GM12865 (cell line): ENCODE measurements around the gene PIAS1.
"Not testable (repeated sequence)": the region's sequence is repeated elsewhere in the genome, so short reads cannot be mapped to it uniquely, and the experiment has no call there.

ENCODE experiments used
- DNase-seq: peaks from one replicate; pipeline ENCODE4 v3.0.0; 2010; ENCODE audit warnings: low read depth
- H3K4me3 ChIP-seq: 2 replicates; pipeline ENCODE4 v1.5.1; 2011; ENCODE audit warnings: mild to moderate bottlenecking, low read depth, low read length, control low read depth
- TF ChIP-seq, protein P1 (sequence below): IDR thresholded peaks from 2 replicates; pipeline ENCODE4 v1.5.1; 2011; ENCODE audit warnings: low read length, control low read depth, low read depth, inconsistent platforms; ENCODE audit not compliant: insufficient read depth; ENCODE audit errors: missing control alignments

Gene PIAS1

DNA sequence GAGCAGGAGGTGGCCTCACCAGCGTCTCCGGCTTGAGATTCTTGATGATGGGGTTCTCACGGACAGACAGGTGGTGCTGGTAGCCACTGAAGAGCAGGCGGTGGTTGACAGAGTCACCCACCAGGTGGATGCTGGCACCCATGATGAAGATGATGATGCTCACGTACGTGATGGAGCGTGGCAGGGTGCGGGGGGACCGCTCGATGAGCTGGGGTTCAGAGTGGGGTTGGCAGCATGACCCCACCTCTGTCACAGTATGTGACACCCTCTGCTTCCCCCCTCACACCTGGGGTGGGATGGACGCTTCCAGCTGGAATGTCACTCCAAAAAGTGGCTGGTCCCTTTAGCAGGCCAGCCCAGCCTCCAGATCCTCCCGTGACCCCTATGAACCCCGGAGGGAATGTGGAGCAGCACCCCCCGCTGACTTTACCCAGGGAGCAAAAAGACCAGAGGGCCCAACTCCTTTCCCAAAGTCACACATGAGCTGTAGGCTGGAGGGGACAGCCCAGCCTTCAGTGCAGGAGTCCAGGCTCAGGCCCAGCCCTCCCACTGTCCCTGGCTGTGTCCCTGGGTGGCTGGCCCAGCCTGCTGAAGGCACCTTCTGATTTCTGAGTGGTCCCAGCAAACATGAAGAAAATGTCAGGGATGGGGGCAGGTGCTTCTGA, 157.7 kb downstream of the PIAS1 start:
- TF ChIP-seq, protein P1, sequence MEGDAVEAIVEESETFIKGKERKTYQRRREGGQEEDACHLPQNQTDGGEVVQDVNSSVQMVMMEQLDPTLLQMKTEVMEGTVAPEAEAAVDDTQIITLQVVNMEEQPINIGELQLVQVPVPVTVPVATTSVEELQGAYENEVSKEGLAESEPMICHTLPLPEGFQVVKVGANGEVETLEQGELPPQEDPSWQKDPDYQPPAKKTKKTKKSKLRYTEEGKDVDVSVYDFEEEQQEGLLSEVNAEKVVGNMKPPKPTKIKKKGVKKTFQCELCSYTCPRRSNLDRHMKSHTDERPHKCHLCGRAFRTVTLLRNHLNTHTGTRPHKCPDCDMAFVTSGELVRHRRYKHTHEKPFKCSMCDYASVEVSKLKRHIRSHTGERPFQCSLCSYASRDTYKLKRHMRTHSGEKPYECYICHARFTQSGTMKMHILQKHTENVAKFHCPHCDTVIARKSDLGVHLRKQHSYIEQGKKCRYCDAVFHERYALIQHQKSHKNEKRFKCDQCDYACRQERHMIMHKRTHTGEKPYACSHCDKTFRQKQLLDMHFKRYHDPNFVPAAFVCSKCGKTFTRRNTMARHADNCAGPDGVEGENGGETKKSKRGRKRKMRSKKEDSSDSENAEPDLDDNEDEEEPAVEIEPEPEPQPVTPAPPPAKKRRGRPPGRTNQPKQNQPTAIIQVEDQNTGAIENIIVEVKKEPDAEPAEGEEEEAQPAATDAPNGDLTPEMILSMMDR = no peak
- no peak for DNase-seq
- no peak overlapping the region for H3K4me3 ChIP-seq

DNA sequence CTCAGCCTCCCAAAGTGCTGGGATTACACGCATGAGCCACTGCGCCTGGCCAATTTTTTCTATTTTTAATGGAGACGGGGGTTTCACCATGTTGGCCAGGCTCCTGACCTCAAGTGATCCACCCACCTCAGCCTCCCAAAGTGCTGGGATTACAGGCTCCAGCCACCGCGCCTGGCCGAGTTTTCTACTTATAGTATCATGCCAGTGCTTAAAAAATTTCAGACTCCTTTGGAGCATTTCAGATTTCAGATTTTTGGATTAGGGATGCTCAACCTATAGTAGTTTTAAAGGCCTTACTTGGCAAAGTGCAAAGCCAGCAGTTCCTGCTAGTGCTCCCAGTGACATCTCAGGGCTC, 159.4 kb downstream of the PIAS1 start:
- DNase-seq = not testable (repeated sequence)

DNA sequence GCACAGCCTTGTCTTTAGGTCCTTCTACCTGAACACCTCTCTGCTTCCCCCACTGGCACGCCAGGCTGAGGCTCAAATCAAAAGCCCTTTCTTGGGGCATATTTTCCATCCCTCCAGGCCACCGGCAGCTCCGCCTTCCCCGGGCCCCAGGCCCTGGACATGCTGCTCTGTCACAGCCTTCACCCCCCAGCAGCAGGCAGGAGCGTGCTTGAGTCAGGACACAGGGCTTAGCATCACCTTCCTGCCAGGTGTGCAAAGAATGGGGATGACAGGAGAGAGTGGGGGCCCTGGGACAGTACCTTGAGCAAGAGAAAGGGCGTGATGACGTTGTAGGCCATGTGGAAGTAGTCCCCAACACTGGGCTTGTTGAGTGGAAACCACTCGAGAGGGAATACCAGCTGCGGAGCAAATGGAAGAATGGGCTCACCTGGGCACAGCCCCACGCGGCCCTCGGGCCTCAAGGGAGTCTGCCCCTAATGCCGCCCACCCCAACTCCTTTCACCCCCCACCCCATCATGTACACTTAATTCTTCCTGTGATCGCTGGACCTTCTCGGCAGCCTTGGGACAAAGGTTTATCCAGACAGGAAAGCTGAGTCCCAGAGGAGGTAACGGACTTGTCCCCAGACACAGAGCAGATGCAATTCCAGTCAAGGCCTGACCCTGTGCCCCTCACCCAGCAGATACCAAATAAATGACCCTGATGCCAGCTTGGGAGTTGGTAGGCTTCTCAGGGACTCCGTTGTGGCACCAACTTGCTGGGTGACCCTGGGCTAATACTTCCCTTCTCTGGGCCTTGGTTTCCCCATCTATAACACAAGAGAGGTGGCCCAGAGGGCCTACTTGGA, 160.1 kb downstream of the PIAS1 start:
- TF ChIP-seq, protein P1 = no peak
- no peak for DNase-seq
- H3K4me3 ChIP-seq = no peak overlapping the region

More for the DNA sequence above, 159.4 kb downstream of the PIAS1 start:
- not testable (repeated sequence) for H3K4me3 ChIP-seq

GRCh38 chr15:68214838-68215254, 160.7 kb downstream of the PIAS1 start:
- DNase-seq = no peak
- TF ChIP-seq, protein P1 = no peak
- H3K4me3 ChIP-seq = no peak overlapping the region

DNA sequence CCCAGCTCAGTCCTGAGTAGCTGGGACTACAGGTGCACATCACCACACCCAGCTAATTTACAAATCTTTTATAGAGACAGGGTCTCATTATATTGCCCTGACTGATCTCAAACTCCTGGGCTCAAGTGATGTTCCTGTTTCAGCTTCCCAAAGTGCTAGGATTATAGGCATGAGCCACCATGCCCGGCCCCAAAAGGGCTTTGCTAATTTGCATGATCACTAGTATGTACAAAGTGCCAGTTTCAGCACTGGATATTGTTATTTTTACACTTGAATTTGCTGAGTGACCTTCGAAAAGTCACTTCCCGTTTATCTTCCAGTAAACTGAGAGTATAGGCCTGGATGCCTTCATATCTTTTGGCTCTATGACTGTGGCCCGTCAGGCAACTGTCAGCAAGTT, 163.2 kb downstream of the PIAS1 start:
- no peak overlapping the region for H3K4me3 ChIP-seq
- TF ChIP-seq, protein P1 = no peak
- no peak for DNase-seq

DNA sequence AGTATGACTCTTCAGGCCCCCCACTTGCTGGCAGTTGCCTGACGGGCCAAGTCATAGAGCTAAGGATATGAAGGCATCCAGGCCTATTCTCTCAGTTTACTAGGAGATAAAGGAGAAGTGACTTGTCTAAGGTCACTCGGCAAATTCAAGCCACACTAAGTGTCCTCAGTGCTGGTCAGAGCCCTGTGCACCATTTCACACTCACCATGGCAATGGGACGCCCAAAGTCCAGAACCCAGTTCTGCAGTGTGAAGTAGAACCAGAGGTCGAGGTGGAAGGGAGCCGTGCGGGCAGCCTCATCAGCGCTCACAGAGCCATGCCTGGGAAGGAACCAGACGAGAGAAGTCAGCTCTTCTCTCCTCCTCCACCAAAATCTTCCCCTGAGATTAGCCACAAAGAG, 164.2 kb downstream of the PIAS1 start:
- no peak overlapping the region for H3K4me3 ChIP-seq
- no peak for DNase-seq
- TF ChIP-seq, protein P1 = no peak

DNA sequence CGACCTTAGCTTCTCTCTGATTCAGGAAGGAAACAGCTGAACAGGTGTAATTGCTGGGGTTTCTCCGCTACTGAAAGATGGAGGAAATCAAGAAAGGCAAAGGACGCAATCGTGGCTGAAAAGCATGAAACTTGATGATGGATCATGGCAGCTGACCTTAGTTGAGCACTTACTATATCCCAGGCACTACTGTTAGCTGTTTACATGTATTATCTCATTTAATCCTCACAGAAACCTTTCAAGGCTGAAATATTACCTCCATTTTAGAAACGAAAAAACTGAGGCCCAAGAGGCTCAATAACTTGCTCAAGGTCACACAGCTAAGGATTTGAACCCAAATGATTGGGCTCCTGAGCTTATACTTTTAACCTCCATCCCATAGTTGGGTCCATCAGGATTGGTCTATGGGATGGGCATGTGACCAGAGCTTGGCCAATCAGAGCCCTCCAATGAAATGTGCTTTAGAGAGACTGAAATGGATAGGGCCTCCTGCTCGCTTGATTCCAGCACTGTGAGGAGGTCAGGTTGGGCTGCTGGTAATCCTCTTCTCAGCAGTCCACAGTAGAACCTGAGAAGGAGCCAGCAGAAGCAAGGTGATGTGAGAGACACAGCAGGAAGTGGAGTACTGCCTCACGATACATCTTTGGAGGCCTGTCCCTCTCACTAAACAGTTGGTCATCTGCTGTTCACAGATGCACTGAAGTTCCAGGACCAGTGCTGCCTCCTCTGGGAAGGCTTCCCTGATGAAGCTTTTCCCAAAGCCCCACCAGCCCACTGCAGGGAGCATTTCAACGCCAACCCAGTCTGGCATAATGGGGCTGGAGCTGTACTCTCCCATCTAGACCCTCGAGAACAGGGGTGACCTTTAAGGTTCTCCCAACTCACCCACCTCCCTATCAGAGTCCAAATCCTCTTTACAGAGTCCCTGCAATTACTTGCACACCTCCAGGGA, 165.0 kb downstream of the PIAS1 start:
- H3K4me3 ChIP-seq = no peak overlapping the region
- TF ChIP-seq, protein P1 = no peak
- no peak for DNase-seq
